GM12864 (cell line): ENCODE results near the gene RHOF.
"Not testable (repeated sequence)": the region's sequence is repeated elsewhere in the genome, so short reads cannot be mapped to it uniquely, and the experiment has no call there.

Source experiments
- DNase-seq: peaks from one replicate; pipeline ENCODE4 v3.0.0-alpha.2; 2011; ENCODE audit warnings: low read depth
- H3K4me3 ChIP-seq: 2 replicates; pipeline ENCODE4 v1.5.1; 2011; ENCODE audit warnings: mild to moderate bottlenecking, low read depth, low read length, control low read depth
- CTCF ChIP-seq: IDR thresholded peaks from 2 replicates; pipeline ENCODE4 v1.5.1; 2011; ENCODE audit warnings: low read depth, mild to moderate bottlenecking, moderate library complexity, low read length, control low read depth, inconsistent platforms; ENCODE audit errors: missing control alignments

Gene RHOF

GRCh38 chr12:121750507-121750955 lies 43.0 kb downstream of the RHOF start:
- DNase-seq, result no peak
- no peak for TF ChIP-seq CTCF
- no peak overlapping the region for H3K4me3 ChIP-seq

GRCh38 chr12:121749267-121749666 lies 44.2 kb downstream of the RHOF start:
- DNase-seq, result no peak
- H3K4me3 ChIP-seq, result no peak overlapping the region
- TF ChIP-seq CTCF, result no peak

- H3K4me3 ChIP-seq, result no peak overlapping the region
- DNase-seq, result no peak
- no peak for TF ChIP-seq CTCF
Observed at GRCh38 chr12:121748571-121749265, 44.8 kb downstream of the RHOF start.

GRCh38 chr12:121748218-121748570 lies 45.3 kb downstream of the RHOF start:
- TF ChIP-seq CTCF, result no peak
- no peak overlapping the region for H3K4me3 ChIP-seq
- no peak for DNase-seq

- not testable (repeated sequence) for DNase-seq, H3K4me3 ChIP-seq
Observed at GRCh38 chr12:121745545-121745944, 47.9 kb downstream of the RHOF start.

- no peak for TF ChIP-seq CTCF
- no peak overlapping the region for H3K4me3 ChIP-seq
- no peak for DNase-seq
Observed at GRCh38 chr12:121741743-121742142, 51.7 kb downstream of the RHOF start.

GRCh38 chr12:121740847-121741246 lies 52.6 kb downstream of the RHOF start:
- TF ChIP-seq CTCF, result no peak
- no peak overlapping the region for H3K4me3 ChIP-seq
- DNase-seq, result no peak
